Thyroid gland (tissue), 4 donors: ENCODE results near the gene FBXW5. TPM values are rescaled to one million over a fixed set of nuclear protein-coding genes. Genes with fewer than 3 reads are reported as not detected.

Experiments used
- DNase-seq, 2 donors: peaks; one replicate each; pipeline ENCODE4 v3.0.0-alpha.2; 2019
- H3K27ac ChIP-seq, 3 donors: fragments of 200-600 bp; sonication (generic); 1 replicate in 2 of 3; 2 replicates in 1 of 3; pipeline ENCODE4 v1.5.1; 2016 to 2019; ENCODE audit warnings: mild to moderate bottlenecking in 1 of 3, moderate library complexity in 1 of 3
- H3K27me3 ChIP-seq: fragments of 200-600 bp; sonication (generic); one replicate; pipeline ENCODE4 v1.5.1; 2019
- H3K36me3 ChIP-seq, 2 donors: fragments of 200-600 bp; sonication (generic); one replicate each; pipeline ENCODE4 v1.5.1; 2016 to 2019
- H3K4me1 ChIP-seq, 2 donors: fragments of 200-600 bp; sonication (generic); one replicate each; pipeline ENCODE4 v1.5.1; 2017 to 2019
- H3K4me3 ChIP-seq, 3 donors: fragments of 200-600 bp; sonication (generic); replicated peaks in 1 of 3; 1 replicate in 2 of 3; 2 replicates in 1 of 3; pipeline ENCODE4 v1.5.1; 2016; ENCODE audit warnings: mild to moderate bottlenecking in 1 of 3
- H3K9me3 ChIP-seq: fragments of 200-600 bp; sonication (generic); one replicate; pipeline ENCODE4 v1.5.1; 2017
- CTCF ChIP-seq, 6 experiments: fragments of 200-600 bp in 3 of 6; fragments of 450-650 bp in 3 of 6; sonication (generic) in 3 of 6; IDR thresholded peaks; one replicate each; pipeline ENCODE4 v1.5.1; 2016 to 2019; ENCODE audit warnings: antibody characterized with exemption in 6 of 6, mild to moderate bottlenecking in 2 of 6, inconsistent platforms in 1 of 6, moderate library complexity in 1 of 6
- POLR2A ChIP-seq, 2 donors: fragments of 450-650 bp; IDR thresholded peaks; one replicate each; pipeline ENCODE4 v1.6.1; 2017; ENCODE audit warnings: antibody characterized with exemption in 2 of 2, mild to moderate bottlenecking in 2 of 2, moderate library complexity in 1 of 2
- WGBS, 2 donors: methylation state at CpG; one replicate each; pipeline ENCODE4 v1.1.5; 2017; 5-methylcytosine and 5-hydroxymethylcytosine counted together
- intact Hi-C: fragments of 100-400 bp; cut with DNase I; formaldehyde crosslinking; loops from one replicate; pipeline ENCODE4 v1.15.1; 2023
- total RNA-seq, 4 donors: library from RNA; depleted of rRNA; stranded (reverse); fragments of >200 nt; gene quantifications; one replicate each; pipeline ENCODE4 v1.2.3, GENCODE V29; 2016

The FBXW5 gene
- total RNA-seq, 4 donors from 2014 or later, result 138 to 282 (median 203) TPM

GRCh38 chr9:136964171-136964689 lies 19.7 kb upstream of the FBXW5 start:
- no peaks in the 10 kb centered on the region for H3K27me3 ChIP-seq
- H3K4me1 ChIP-seq, result peaks cover 4 to 28% of the 10 kb centered on the region in 2 donors
- TF ChIP-seq POLR2A (IDR thresholded peaks at IDR 0.05) (no peak), CTCF (IDR thresholded peaks at IDR 0.05) (no peak)
- no peak overlapping the region for H3K27ac ChIP-seq
- WGBS, 2 donors, result 69% methylated on average over 7 of the region's 22 CpGs; no CpG with 5 or more reads in 1 of the 2 donors
- intact Hi-C loops, result no loop called here
- no peak overlapping the region for H3K4me3 ChIP-seq
- no peak for DNase-seq
- H3K9me3 ChIP-seq, result no peaks in the 10 kb centered on the region
- H3K36me3 ChIP-seq, result no peaks in the 10 kb centered on the region

GRCh38 chr9:136963751-136964150 lies 19.2 kb upstream of the FBXW5 start:
- Histone ChIP-seq H3K9me3 (no peaks in the 10 kb centered on the region), H3K4me3 (no peak overlapping the region), H3K36me3 (no peaks in the 10 kb centered on the region), H3K4me1 (peaks cover 4 to 31% of the 10 kb centered on the region in 2 donors), H3K27me3 (no peaks in the 10 kb centered on the region), H3K27ac (no peak overlapping the region)
- DNase-seq, result no peak
- intact Hi-C loops, result no loop called here
- TF ChIP-seq POLR2A (IDR thresholded peaks at IDR 0.05) (no peak), CTCF (IDR thresholded peaks at IDR 0.05) (no peak)
- 83 to 86% methylated on average over 12 of the region's 12 CpGs for WGBS, 2 donors

- Histone ChIP-seq H3K9me3 (no peaks in the 10 kb centered on the region), H3K27ac (no peak overlapping the region), H3K36me3 (no peaks in the 10 kb centered on the region), H3K4me3 (no peak overlapping the region), H3K27me3 (no peaks in the 10 kb centered on the region), H3K4me1 (peaks cover 4 to 31% of the 10 kb centered on the region in 2 donors)
- 86 to 87% methylated on average over 8 to 12 of the region's 15 CpGs for WGBS, 2 donors
- TF ChIP-seq POLR2A (IDR thresholded peaks at IDR 0.05) (no peak), CTCF (IDR thresholded peaks at IDR 0.05) (no peak)
- intact Hi-C loops, result no loop called here
- no peak for DNase-seq
Measured at GRCh38 chr9:136963341-136963740, 18.8 kb upstream of the FBXW5 start.

GRCh38 chr9:136962701-136963248 lies 18.2 kb upstream of the FBXW5 start:
- no peak for DNase-seq
- 74 to 89% methylated on average over 10 to 11 of the region's 11 CpGs for WGBS, 2 donors
- Histone ChIP-seq H3K36me3 (no peaks in the 10 kb centered on the region), H3K4me1 (peaks cover 4 to 31% of the 10 kb centered on the region in 2 donors), H3K9me3 (no peaks in the 10 kb centered on the region), H3K27me3 (no peaks in the 10 kb centered on the region), H3K4me3 (no peak overlapping the region), H3K27ac (no peak overlapping the region)
- no peak for TF ChIP-seq CTCF (IDR thresholded peaks at IDR 0.05)
- TF ChIP-seq POLR2A (IDR thresholded peaks at IDR 0.05), result no peak
- intact Hi-C loops, result no loop called here

- H3K27me3 ChIP-seq, result no peaks in the 10 kb centered on the region
- TF ChIP-seq POLR2A (IDR thresholded peaks at IDR 0.05) (no peak), CTCF (IDR thresholded peaks at IDR 0.05) (no peak)
- no peak overlapping the region for H3K27ac ChIP-seq
- intact Hi-C loops, result no loop called here
- H3K9me3 ChIP-seq, result no peaks in the 10 kb centered on the region
- no peak for DNase-seq
- 95 to 97% methylated on average over 9 of the region's 9 CpGs for WGBS, 2 donors
- H3K4me1 ChIP-seq, result peaks cover 4 to 31% of the 10 kb centered on the region in 2 donors
- H3K4me3 ChIP-seq, result no peak overlapping the region
- no peaks in the 10 kb centered on the region for H3K36me3 ChIP-seq
Measured at GRCh38 chr9:136962163-136962562, 17.6 kb upstream of the FBXW5 start.
